H9 (cell line): ENCODE data around the gene SAMHD1. TPM values are rescaled to one million over a fixed set of nuclear protein-coding genes. Genes with fewer than 3 reads are reported as not detected.

Experiments used
- DNase-seq: peaks from one replicate; pipeline ENCODE4 v3.0.0-alpha.2; 2017
- H2AFZ ChIP-seq: one replicate; pipeline ENCODE4 v1.6.1; 2013; ENCODE audit warnings: mild to moderate bottlenecking, low read length, control low read depth, moderate library complexity
- H2AK5ac ChIP-seq: 2 replicates; pipeline ENCODE4 v1.6.1; 2013; ENCODE audit warnings: low read length, control low read depth, mixed read lengths; ENCODE audit not compliant: insufficient read length
- H2BK120ac ChIP-seq: one replicate; pipeline ENCODE4 v1.6.1; 2013; ENCODE audit warnings: low read depth, mild to moderate bottlenecking, low read length, control low read depth, inconsistent platforms; ENCODE audit not compliant: poor library complexity, severe bottlenecking
- H2BK12ac ChIP-seq: 2 replicates; pipeline ENCODE4 v1.6.1; 2013; ENCODE audit warnings: low read length, control low read depth, mixed read lengths, low read depth; ENCODE audit not compliant: insufficient read length
- H2BK15ac ChIP-seq: 2 replicates; pipeline ENCODE4 v1.6.1; 2013; ENCODE audit warnings: low read depth, low read length, control low read depth
- H2BK20ac ChIP-seq: one replicate; pipeline ENCODE4 v1.6.1; 2013; ENCODE audit warnings: low read depth, mild to moderate bottlenecking, low read length, control low read depth, inconsistent platforms; ENCODE audit not compliant: poor library complexity, severe bottlenecking
- H2BK5ac ChIP-seq: 2 replicates; pipeline ENCODE4 v1.6.1; 2013; ENCODE audit warnings: low read length, control low read depth, mixed read lengths; ENCODE audit not compliant: insufficient read length
- H3K14ac ChIP-seq: 2 replicates; pipeline ENCODE4 v1.6.1; 2013; ENCODE audit warnings: low read length, control low read depth; ENCODE audit not compliant: insufficient read depth
- H3K18ac ChIP-seq: 2 replicates; pipeline ENCODE4 v1.6.1; 2013; ENCODE audit warnings: low read depth, mild to moderate bottlenecking, mixed read lengths, low read length, control low read depth; ENCODE audit not compliant: insufficient read length
- H3K23ac ChIP-seq: 2 replicates; pipeline ENCODE4 v1.6.1; 2013; ENCODE audit warnings: low read length, control low read depth, mixed read lengths, low read depth; ENCODE audit not compliant: insufficient read length
- H3K23me2 ChIP-seq: 2 replicates; pipeline ENCODE4 v1.6.1; 2013; ENCODE audit warnings: low read depth, mild to moderate bottlenecking, mixed read lengths, low read length, control low read depth; ENCODE audit not compliant: insufficient read length, poor library complexity, severe bottlenecking
- H3K27ac ChIP-seq: 2 replicates; pipeline ENCODE4 v1.5.1; 2013; ENCODE audit warnings: low read length, control low read depth, mixed read lengths, low read depth; ENCODE audit not compliant: insufficient read length
- H3K27me3 ChIP-seq: 2 replicates; pipeline ENCODE4 v1.6.1; 2013; ENCODE audit warnings: low read length, control low read depth, inconsistent platforms; ENCODE audit not compliant: insufficient read depth
- H3K4ac ChIP-seq: 2 replicates; pipeline ENCODE4 v1.6.1; 2013; ENCODE audit warnings: low read depth, mild to moderate bottlenecking, control low read depth, inconsistent platforms, low read length, moderate library complexity
- H3K4me1 ChIP-seq: 2 replicates; pipeline ENCODE4 v1.6.1; 2013; ENCODE audit warnings: low read length, control low read depth, inconsistent platforms; ENCODE audit not compliant: insufficient read depth
- H3K4me2 ChIP-seq: 2 replicates; pipeline ENCODE4 v1.6.1; 2013; ENCODE audit warnings: low read length, control low read depth, mixed read lengths; ENCODE audit not compliant: insufficient read length, insufficient read depth
- H3K56ac ChIP-seq: 2 replicates; pipeline ENCODE4 v1.6.1; 2013; ENCODE audit warnings: low read depth, mild to moderate bottlenecking, mixed read lengths, low read length, control low read depth; ENCODE audit not compliant: insufficient read length
- H3K79me1 ChIP-seq: 2 replicates; pipeline ENCODE4 v1.6.1; 2013; ENCODE audit warnings: low read depth, mild to moderate bottlenecking, moderate library complexity, low read length, control low read depth, inconsistent platforms; ENCODE audit not compliant: insufficient read depth, poor library complexity, severe bottlenecking
- H3K79me2 ChIP-seq: 2 replicates; pipeline ENCODE4 v1.6.1; 2013; ENCODE audit warnings: low read length, control low read depth, inconsistent platforms; ENCODE audit not compliant: insufficient read depth
- H3K9ac ChIP-seq: 2 replicates; pipeline ENCODE4 v1.6.1; 2013; ENCODE audit warnings: low read length, control low read depth, mixed read lengths; ENCODE audit not compliant: insufficient read length; ENCODE audit errors: extremely low read depth
- H3K9me3 ChIP-seq: one replicate; pipeline ENCODE4 v1.6.1; 2013; ENCODE audit warnings: low read depth, low read length, inconsistent platforms; ENCODE audit not compliant: control insufficient read depth
- H3T11ph ChIP-seq: one replicate; pipeline ENCODE4 v1.6.1; 2013; ENCODE audit warnings: mild to moderate bottlenecking, low read length, control low read depth, inconsistent platforms
- H4K20me1 ChIP-seq: one replicate; pipeline ENCODE4 v1.6.1; 2013; ENCODE audit not compliant: control insufficient read depth, insufficient read length, insufficient read depth
- H4K5ac ChIP-seq: 2 replicates; pipeline ENCODE4 v1.6.1; 2013; ENCODE audit warnings: low read depth, mild to moderate bottlenecking, mixed read lengths, low read length, control low read depth; ENCODE audit not compliant: insufficient read length
- H4K8ac ChIP-seq: replicated peaks from 2 replicates; pipeline ENCODE4 v1.6.1; 2013; ENCODE audit warnings: low read length, control low read depth, mixed read lengths, low read depth; ENCODE audit not compliant: insufficient read length
- H4K91ac ChIP-seq: 2 replicates; pipeline ENCODE4 v1.6.1; 2013; ENCODE audit warnings: low read depth, mild to moderate bottlenecking, moderate library complexity, mixed read lengths, low read length, control low read depth; ENCODE audit not compliant: insufficient read length
- H3K27ac Mint-ChIP-seq, 3 experiments: 2 replicates in 2 of 3; 3 replicates in 1 of 3; pipeline ENCODE4 v1.8.0; 2020 to 2021; ENCODE audit warnings: mixed read lengths in 3 of 3, mild to moderate bottlenecking in 1 of 3, moderate library complexity in 1 of 3
- H3K27me3 Mint-ChIP-seq: 2 replicates; pipeline ENCODE4 v1.8.0; 2021; ENCODE audit warnings: low read depth, mild to moderate bottlenecking, moderate library complexity, mixed read lengths
- H3K36me3 Mint-ChIP-seq, 3 experiments: 2 replicates in 2 of 3; 3 replicates in 1 of 3; pipeline ENCODE4 v1.8.0; 2020 to 2021; ENCODE audit warnings: low read depth in 3 of 3, mixed read lengths in 3 of 3; ENCODE audit not compliant: insufficient read depth in 1 of 3
- H3K4me1 Mint-ChIP-seq, 2 experiments: 2 replicates each; pipeline ENCODE4 v1.8.0; 2020; ENCODE audit warnings: mixed read lengths in 2 of 2
- H3K4me3 Mint-ChIP-seq, 2 experiments: 2 replicates in 1 of 2; 3 replicates in 1 of 2; pipeline ENCODE4 v1.8.0; 2020 to 2021; ENCODE audit warnings: mild to moderate bottlenecking in 2 of 2, mixed read lengths in 2 of 2, moderate library complexity in 1 of 2
- H3K9me3 Mint-ChIP-seq, 2 experiments: 2 replicates in 1 of 2; 3 replicates in 1 of 2; pipeline ENCODE4 v1.8.0; 2020; ENCODE audit warnings: mild to moderate bottlenecking in 2 of 2, mixed read lengths in 2 of 2, moderate library complexity in 1 of 2
- CTCF ChIP-seq: fragments of 200-600 bp; sonication (generic); conservative IDR thresholded peaks from 3 replicates; pipeline ENCODE4 v1.8.0; 2021; ENCODE audit warnings: antibody characterized with exemption, mild to moderate bottlenecking
- WGBS: extraction: QIAGEN DNeasy Blood & Tissue Kit; methylation state at CpG from one replicate; pipeline ENCODE4 v1.1.7; 2013; ENCODE audit warnings: missing lambda C conversion rate, low lambda C conversion rate, mixed read lengths; ENCODE audit not compliant: insufficient read length; ENCODE audit errors: extremely low coverage; 5-methylcytosine and 5-hydroxymethylcytosine counted together
- total RNA-seq: library from RNA; stranded (reverse); gene quantifications from 2 replicates; pipeline ENCODE4 v1.2.1, GENCODE V29; 2021

The SAMHD1 gene
- total RNA-seq, 1 experiment from 2014 or later, result 53.1 TPM

DNA sequence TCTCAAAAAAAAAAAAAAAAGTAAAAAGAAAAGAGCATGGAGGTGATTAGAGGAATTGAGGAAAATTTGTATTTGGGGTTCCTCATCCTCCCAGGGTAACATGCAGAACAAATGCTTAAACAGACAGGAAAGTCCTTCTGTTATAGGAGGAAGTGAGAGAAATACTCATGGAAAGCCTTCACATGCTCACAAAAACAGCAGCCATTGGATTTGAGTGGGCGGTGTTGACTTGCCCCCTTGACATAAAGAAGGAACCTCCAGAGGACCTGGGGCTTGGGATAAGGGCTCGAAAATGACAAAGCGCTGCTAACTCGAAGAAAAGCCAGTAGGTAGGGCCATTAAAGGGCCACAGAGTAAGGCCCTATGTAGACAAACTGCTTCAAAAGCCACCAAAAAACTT, 17.5 kb upstream of the SAMHD1 start:
- no peaks in the 10 kb centered on the region for H3K27me3 ChIP-seq
- H4K8ac ChIP-seq, result no peak overlapping the region
- peak overlapping the region in 1 of 3 experiments; percentile 55; a peak in 1 of 7 replicates for H3K27ac Mint-ChIP-seq
- no peak for DNase-seq
- H2AK5ac ChIP-seq, result no peak overlapping the region
- H3K4ac ChIP-seq, result no peak overlapping the region
- no peaks in the 10 kb centered on the region for H3K9me3 ChIP-seq
- no peak overlapping the region for H2BK5ac ChIP-seq
- H2AFZ ChIP-seq, result no peak overlapping the region
- no peak overlapping the region for H3K4me2 ChIP-seq
- no peaks in the 10 kb centered on the region for H3K79me2 ChIP-seq
- H3K4me1 Mint-ChIP-seq, result peaks cover 16 to 21% of the 10 kb centered on the region in 2 experiments
- no peak overlapping the region for H3K56ac ChIP-seq
- H3K23ac ChIP-seq, result no peak overlapping the region
- H3K36me3 Mint-ChIP-seq, result peaks cover 2 to 7% (median 4%) of the 10 kb centered on the region in 3 experiments; a peak in 3 of 7 replicates
- H2BK20ac ChIP-seq, result no peak overlapping the region
- no peaks in the 10 kb centered on the region; the same call in 1 of the 2 replicates for H3K27me3 Mint-ChIP-seq
- no peak overlapping the region for H2BK15ac ChIP-seq
- H3K14ac ChIP-seq, result no peak overlapping the region
- H4K91ac ChIP-seq, result no peak overlapping the region
- H2BK12ac ChIP-seq, result no peak overlapping the region
- H3K79me1 ChIP-seq, result no peaks in the 10 kb centered on the region
- no peak overlapping the region for H4K5ac ChIP-seq
- no CpG with 5 or more reads among the region's 4 CpGs for WGBS
- no peak overlapping the region for H2BK120ac ChIP-seq
- no peak overlapping the region for H3K18ac ChIP-seq
- peaks cover 0 to 8% of the 10 kb centered on the region in 2 experiments; a peak in 3 of 5 replicates for H3K9me3 Mint-ChIP-seq
- H3K23me2 ChIP-seq, result no peaks in the 10 kb centered on the region
- H3K9ac ChIP-seq, result no peak overlapping the region
- H3K4me3 Mint-ChIP-seq, result no peak overlapping the region
- H3K4me1 ChIP-seq, result no peaks in the 10 kb centered on the region; the same call in 1 of the 2 replicates
- H3T11ph ChIP-seq, result no peak overlapping the region
- no peak overlapping the region for H3K27ac ChIP-seq
- H4K20me1 ChIP-seq, result no peaks in the 10 kb centered on the region
- TF ChIP-seq CTCF, result no peak
